C4-2B (cell line): ENCODE results near the gene TRIO.

Source experiments
- CTCF ChIP-seq: fragments of 450-650 bp; conservative IDR thresholded peaks from 2 replicates; pipeline ENCODE4 v1.5.1; 2017; ENCODE audit warnings: mild to moderate bottlenecking
- ZFX ChIP-seq: fragments of 450-650 bp; IDR thresholded peaks from 2 replicates; pipeline ENCODE4 v1.6.1; 2017

GRCh38 chr5:14328144-14328543, 185.0 kb downstream of the TRIO start:
- TF ChIP-seq CTCF, result no peak
- no peak for TF ChIP-seq ZFX
